ENCODE results near the gene FGF3. TPM values are rescaled to one million over a fixed set of nuclear protein-coding genes. Genes with fewer than 3 reads are reported as not detected.

The FGF3 gene
- total RNA-seq, 4 donors from 2014 or later, result not detected

DNA sequence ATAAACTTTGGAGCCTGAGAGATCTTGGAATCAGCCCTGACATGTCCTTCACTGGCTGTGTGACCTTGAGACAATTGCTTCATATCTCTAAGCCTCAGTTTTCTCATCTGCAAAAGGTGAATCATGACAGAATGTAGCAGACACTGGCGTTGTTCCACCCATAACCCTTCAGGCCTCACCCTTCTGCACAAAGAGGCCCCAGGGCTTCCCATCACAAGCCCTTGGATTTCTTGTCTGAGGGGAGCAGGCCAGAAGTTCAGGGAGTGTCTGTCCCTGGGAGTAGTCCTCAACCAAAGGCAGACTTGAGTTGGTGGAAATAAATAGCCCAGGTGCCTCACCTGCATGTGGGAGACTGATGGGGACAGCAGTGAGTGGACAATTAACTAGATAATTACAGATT, 16.6 kb downstream of the FGF3 start:
- Histone ChIP-seq H3K4me3 (no peak overlapping the region), H3K9me3 (peaks cover 0 to 9% (median 0%) of the 10 kb centered on the region in 4 donors), H3K4me1 (no peaks in the 10 kb centered on the region), H3K36me3 (no peaks in the 10 kb centered on the region), H3K27ac (no peak overlapping the region), H3K27me3 (no peaks in the 10 kb centered on the region)
- DNase-seq (ENCODE audit: low spot score in 2 of 2), result no peak
- no peak for TF ChIP-seq POLR2A (IDR thresholded peaks at IDR 0.05)
- TF ChIP-seq, protein P1, sequence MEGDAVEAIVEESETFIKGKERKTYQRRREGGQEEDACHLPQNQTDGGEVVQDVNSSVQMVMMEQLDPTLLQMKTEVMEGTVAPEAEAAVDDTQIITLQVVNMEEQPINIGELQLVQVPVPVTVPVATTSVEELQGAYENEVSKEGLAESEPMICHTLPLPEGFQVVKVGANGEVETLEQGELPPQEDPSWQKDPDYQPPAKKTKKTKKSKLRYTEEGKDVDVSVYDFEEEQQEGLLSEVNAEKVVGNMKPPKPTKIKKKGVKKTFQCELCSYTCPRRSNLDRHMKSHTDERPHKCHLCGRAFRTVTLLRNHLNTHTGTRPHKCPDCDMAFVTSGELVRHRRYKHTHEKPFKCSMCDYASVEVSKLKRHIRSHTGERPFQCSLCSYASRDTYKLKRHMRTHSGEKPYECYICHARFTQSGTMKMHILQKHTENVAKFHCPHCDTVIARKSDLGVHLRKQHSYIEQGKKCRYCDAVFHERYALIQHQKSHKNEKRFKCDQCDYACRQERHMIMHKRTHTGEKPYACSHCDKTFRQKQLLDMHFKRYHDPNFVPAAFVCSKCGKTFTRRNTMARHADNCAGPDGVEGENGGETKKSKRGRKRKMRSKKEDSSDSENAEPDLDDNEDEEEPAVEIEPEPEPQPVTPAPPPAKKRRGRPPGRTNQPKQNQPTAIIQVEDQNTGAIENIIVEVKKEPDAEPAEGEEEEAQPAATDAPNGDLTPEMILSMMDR (IDR thresholded peaks at IDR 0.05), result no peak
- no peak for TF ChIP-seq EP300 (IDR thresholded peaks at IDR 0.05)
- 82 to 87% methylated on average over 1 of the region's 1 CpG for WGBS, 2 donors

- H3K36me3 ChIP-seq, result no peaks in the 10 kb centered on the region
- no peaks in the 10 kb centered on the region for H3K27me3 ChIP-seq
- H3K27ac ChIP-seq, result no peak overlapping the region
- no peak for TF ChIP-seq POLR2A (IDR thresholded peaks at IDR 0.05)
- TF ChIP-seq, protein P1 (IDR thresholded peaks at IDR 0.05), result peak in 3 of 5 experiments; percentile 29 to 43 (median 29)
- 26 to 34% methylated on average over 15 of the region's 15 CpGs for WGBS, 2 donors
- H3K4me1 ChIP-seq, result no peaks in the 10 kb centered on the region
- no peak for DNase-seq (ENCODE audit: low spot score in 2 of 2)
- peaks cover 0 to 9% (median 0%) of the 10 kb centered on the region in 4 donors for H3K9me3 ChIP-seq
- no peak overlapping the region for H3K4me3 ChIP-seq
Observed at GRCh38 chr11:69801513-69802335, 17.5 kb downstream of the FGF3 start.

- Histone ChIP-seq H3K9me3 (peaks cover 0 to 9% (median 0%) of the 10 kb centered on the region in 4 donors), H3K4me1 (no peaks in the 10 kb centered on the region), H3K27me3 (no peaks in the 10 kb centered on the region), H3K27ac (no peak overlapping the region), H3K36me3 (no peaks in the 10 kb centered on the region), H3K4me3 (no peak overlapping the region)
- TF ChIP-seq EP300 (IDR thresholded peaks at IDR 0.05) (no peak), POLR2A (IDR thresholded peaks at IDR 0.05) (no peak)
- TF ChIP-seq, protein P1 (IDR thresholded peaks at IDR 0.05), result no peak
- 96 to 97% methylated on average over 5 of the region's 5 CpGs for WGBS, 2 donors
- DNase-seq (ENCODE audit: low spot score in 2 of 2), result no peak
Observed at GRCh38 chr11:69800278-69800677, 18.9 kb downstream of the FGF3 start.

DNA sequence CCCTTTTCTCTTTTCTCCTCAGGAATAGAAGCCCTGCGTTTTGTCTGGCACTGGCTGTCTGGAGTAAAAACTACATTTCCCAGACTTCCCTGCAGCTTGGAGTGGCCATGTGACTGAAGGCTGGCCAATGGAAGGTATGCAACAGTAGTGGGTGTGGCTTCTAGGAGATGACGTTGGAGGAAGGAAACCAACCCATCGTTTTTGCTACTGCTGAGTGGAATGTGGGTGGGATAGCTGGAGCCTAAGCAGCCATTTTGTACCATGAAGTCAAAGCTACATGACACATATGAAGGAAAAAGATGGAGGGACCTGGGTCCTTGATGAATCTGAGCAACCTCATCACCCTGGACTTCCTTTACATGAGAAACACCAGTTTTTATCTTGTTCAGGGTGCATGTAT, 19.6 kb downstream of the FGF3 start:
- no peak for DNase-seq (ENCODE audit: low spot score in 2 of 2)
- H3K27me3 ChIP-seq, result no peaks in the 10 kb centered on the region
- no peak overlapping the region for H3K27ac ChIP-seq
- WGBS, 2 donors, result 26 to 29% methylated on average over 3 of the region's 3 CpGs
- no peaks in the 10 kb centered on the region for H3K4me1 ChIP-seq
- TF ChIP-seq, protein P1 (IDR thresholded peaks at IDR 0.05), result no peak
- TF ChIP-seq EP300 (IDR thresholded peaks at IDR 0.05), result no peak
- TF ChIP-seq POLR2A (IDR thresholded peaks at IDR 0.05), result no peak
- H3K4me3 ChIP-seq, result no peak overlapping the region
- H3K36me3 ChIP-seq, result no peaks in the 10 kb centered on the region
- peaks cover 0 to 9% (median 0%) of the 10 kb centered on the region in 4 donors for H3K9me3 ChIP-seq

DNA sequence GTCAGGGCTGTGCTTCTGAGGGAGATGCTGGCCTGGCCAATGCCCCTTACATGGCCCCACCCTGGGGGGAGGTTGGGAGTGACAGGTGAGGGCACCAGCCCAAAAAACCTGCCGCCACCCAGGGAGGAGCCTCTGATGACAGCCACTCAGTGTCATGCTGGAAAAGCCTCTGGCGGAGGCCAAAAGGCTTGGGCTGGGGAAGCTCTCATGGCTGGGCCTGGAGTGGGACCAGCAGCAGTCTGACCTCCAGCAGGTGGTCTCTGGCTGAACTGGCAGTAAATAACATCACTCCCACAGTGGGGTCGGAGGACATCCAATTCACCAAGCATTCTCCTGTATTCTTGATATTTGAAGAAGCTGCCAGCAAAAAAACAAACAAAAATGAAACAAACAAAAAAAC, 20.1 kb downstream of the FGF3 start:
- WGBS, 2 donors, result 90 to 92% methylated on average over 2 to 3 of the region's 3 CpGs
- no peaks in the 10 kb centered on the region for H3K36me3 ChIP-seq
- TF ChIP-seq, protein P1 (IDR thresholded peaks at IDR 0.05), result no peak
- TF ChIP-seq EP300 (IDR thresholded peaks at IDR 0.05) (no peak), POLR2A (IDR thresholded peaks at IDR 0.05) (no peak)
- no peak overlapping the region for H3K4me3 ChIP-seq
- no peak for DNase-seq (ENCODE audit: low spot score in 2 of 2)
- no peaks in the 10 kb centered on the region for H3K27me3 ChIP-seq
- H3K4me1 ChIP-seq, result no peaks in the 10 kb centered on the region
- peaks cover 0 to 9% (median 0%) of the 10 kb centered on the region in 4 donors for H3K9me3 ChIP-seq
- H3K27ac ChIP-seq, result no peak overlapping the region
